Activated T-cell treated with anti-CD3 and anti-CD28 coated beads, Interleukin-2, amount 50 U/mL, for 72 hours (primary cell): ENCODE data around the gene ADCY5. TPM values are rescaled to one million over a fixed set of nuclear protein-coding genes. Genes with fewer than 3 reads are reported as not detected.

Experiments used
- ATAC-seq, 2 donors: fragments of 150-1000 bp; cut with Tn5 transposase; replicated peaks in 1 of 2; 2 replicates each; pipeline ENCODE4 v1.10.0; 2021; ENCODE audit warnings: moderate library complexity in 2 of 2, mild to moderate bottlenecking in 1 of 2
- DNase-seq, 2 donors: peaks; one replicate each; pipeline ENCODE4 v3.0.0; 2021 to 2022; ENCODE audit warnings: mixed read lengths in 1 of 2
- H3K27ac Mint-ChIP-seq: one replicate; pipeline ENCODE4 v1.8.0; 2022; ENCODE audit warnings: mild to moderate bottlenecking, moderate library complexity, mixed read lengths
- H3K27me3 Mint-ChIP-seq: one replicate; pipeline ENCODE4 v1.8.0; 2022; ENCODE audit warnings: low read depth, mixed read lengths
- H3K36me3 Mint-ChIP-seq, 2 donors: one replicate each; pipeline ENCODE4 v1.8.0; 2022; ENCODE audit warnings: mixed read lengths in 2 of 2, mild to moderate bottlenecking in 1 of 2; ENCODE audit not compliant: insufficient read depth in 2 of 2
- H3K4me1 Mint-ChIP-seq: one replicate; pipeline ENCODE4 v1.8.0; 2022; ENCODE audit warnings: low read depth, mixed read lengths
- H3K4me3 Mint-ChIP-seq, 2 donors: one replicate each; pipeline ENCODE4 v1.8.0; 2022; ENCODE audit warnings: mild to moderate bottlenecking in 2 of 2, mixed read lengths in 2 of 2, moderate library complexity in 2 of 2
- H3K9me3 Mint-ChIP-seq, 2 donors: one replicate each; pipeline ENCODE4 v1.8.0; 2022; ENCODE audit warnings: mixed read lengths in 2 of 2
- total RNA-seq, 2 donors: library from RNA; stranded (reverse); gene quantifications; one replicate each; pipeline ENCODE4 v1.2.3, GENCODE V29; 2022

Gene ADCY5
- total RNA-seq, 2 donors from 2014 or later = not detected

DNA sequence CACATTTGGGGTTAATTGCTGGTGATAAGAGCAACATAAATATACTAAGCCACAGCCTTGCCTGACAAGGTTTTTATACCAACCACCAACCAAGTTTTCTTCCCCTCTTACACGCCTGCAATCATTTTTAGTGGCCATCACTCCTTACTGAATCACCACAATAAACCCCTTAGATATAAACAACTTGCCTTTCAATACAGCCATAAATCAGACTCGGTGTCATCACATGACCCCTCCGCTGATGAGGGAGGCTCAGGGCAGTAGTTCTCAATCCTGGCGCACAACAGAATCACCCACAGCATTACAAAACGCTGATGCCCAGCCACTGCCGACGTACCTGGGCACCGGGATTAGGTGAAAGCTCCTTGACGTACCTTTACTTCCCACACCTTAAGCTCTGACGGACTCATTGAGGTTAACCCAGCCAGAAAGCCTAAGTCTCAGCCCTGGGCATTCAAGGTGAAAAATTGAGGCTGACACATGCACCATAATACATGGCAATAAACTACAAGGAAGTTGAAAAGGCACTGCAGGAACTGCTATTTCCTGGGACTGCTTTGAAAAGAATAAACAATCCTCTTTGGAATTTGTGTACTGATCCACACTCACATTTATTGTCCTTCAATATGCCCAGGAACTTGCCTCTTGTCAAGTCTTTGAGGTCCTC is 17.1 kb downstream of the ADCY5 start:
- no peaks in the 10 kb centered on the region for H3K4me1 Mint-ChIP-seq
- H3K9me3 Mint-ChIP-seq = no peaks in the 10 kb centered on the region
- H3K36me3 Mint-ChIP-seq = no peaks in the 10 kb centered on the region
- DNase-seq (no peak), ATAC-seq (no peak)
- H3K4me3 Mint-ChIP-seq = no peak overlapping the region
- peaks cover 9% of the 10 kb centered on the region for H3K27me3 Mint-ChIP-seq
- no peak overlapping the region for H3K27ac Mint-ChIP-seq

DNA sequence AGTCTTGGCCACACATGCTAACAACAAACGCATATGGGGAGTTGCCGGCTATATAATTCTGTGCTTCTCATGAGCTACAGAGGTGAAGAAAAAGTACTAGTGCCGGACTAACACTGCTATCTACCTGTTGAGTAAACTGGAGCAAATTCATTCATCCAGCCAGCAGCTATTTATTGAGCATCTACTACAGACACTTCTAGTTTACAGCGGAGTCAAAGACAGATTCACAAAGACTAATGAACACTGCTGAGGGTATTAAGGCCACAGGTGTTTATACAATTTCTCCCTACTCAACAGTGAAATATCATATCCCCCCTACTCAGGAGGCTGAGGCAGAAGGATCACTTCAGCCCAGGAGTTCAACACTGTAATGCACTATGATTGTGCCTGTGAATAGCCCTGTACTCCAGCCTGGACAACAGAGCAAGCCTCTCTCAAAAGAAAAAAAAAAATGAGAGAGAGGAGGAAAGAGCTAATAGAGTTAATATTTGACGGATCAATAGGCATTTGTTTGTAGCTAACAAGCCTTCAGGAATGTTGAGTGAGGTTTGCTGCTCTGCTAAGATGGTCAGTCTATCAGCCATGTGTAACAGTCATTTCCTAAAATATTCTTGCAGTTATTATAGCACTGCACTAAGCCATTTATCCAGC is 17.8 kb downstream of the ADCY5 start:
- no peaks in the 10 kb centered on the region for H3K36me3 Mint-ChIP-seq

DNA sequence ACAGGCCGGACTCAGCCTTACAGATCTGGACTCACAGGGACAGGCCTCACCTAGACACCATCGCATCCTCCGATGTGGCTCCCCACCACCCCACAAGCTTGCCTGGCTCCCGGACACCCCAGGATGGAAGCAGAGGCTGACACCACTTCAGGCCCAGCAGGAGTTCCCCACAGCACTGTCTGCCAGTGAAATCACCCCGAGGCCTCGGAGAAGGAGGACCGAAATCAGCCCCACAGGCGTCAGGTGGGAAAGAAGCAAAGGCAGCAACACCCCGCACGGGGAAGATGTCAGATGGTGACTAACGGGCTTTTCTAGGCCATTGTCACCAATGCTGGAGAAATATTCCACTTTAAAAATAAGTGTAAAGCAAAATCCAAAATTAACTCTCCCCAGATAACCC is 18.6 kb downstream of the ADCY5 start:
- H3K4me3 Mint-ChIP-seq = no peak overlapping the region
- H3K9me3 Mint-ChIP-seq = no peaks in the 10 kb centered on the region

More for the DNA sequence above, 17.8 kb downstream of the ADCY5 start:
- DNase-seq (no peak), ATAC-seq (no peak)
- no peaks in the 10 kb centered on the region for H3K9me3 Mint-ChIP-seq
- no peaks in the 10 kb centered on the region for H3K4me1 Mint-ChIP-seq
- H3K4me3 Mint-ChIP-seq = no peak overlapping the region
- H3K27me3 Mint-ChIP-seq = peaks cover 9% of the 10 kb centered on the region
- no peak overlapping the region for H3K27ac Mint-ChIP-seq

DNA sequence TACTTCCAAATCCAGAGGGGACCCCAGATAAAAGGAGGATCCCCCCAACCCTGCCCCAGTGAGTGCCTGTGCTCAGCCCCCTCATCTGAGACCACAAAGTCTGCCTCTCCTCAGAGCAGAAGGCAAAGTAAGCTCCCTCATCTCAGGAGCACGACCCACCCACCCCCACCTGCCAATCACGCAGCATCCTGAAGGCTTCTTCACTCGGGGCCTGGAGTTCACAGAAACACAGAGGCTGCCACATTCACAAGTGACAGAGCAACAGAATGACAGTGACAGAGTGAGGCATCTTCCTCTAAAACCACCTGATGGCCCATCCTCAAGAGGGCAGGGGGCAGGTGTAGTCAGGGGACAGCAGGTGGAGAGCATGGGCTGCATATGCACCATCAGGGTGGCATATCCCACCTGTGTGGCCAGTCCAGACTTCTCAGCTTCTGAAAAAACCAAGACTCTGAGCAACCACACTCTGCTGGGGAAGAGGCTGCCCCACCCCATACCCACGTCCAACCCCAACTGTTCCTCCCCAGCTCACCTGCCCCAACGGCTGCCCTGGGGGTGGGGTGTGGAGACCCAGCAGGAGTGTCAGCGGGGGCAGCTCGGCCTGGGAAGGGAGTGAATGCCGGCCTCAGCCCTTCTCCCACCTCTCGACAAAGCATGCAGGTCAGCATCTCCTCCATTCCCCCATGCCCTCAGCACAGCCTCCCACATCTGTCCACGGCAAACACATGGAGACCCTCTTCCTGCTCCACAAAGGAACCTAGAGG is 19.3 kb downstream of the ADCY5 start:
- peaks cover 9% of the 10 kb centered on the region for H3K27me3 Mint-ChIP-seq
- no peaks in the 10 kb centered on the region for H3K4me1 Mint-ChIP-seq
- H3K27ac Mint-ChIP-seq = no peak overlapping the region
- ATAC-seq = no peak
- DNase-seq = no peak
- H3K36me3 Mint-ChIP-seq = no peaks in the 10 kb centered on the region
- H3K9me3 Mint-ChIP-seq = no peaks in the 10 kb centered on the region
- H3K4me3 Mint-ChIP-seq = no peak overlapping the region

More for the DNA sequence above, 18.6 kb downstream of the ADCY5 start:
- DNase-seq (no peak), ATAC-seq (no peak)
- H3K4me1 Mint-ChIP-seq = no peaks in the 10 kb centered on the region
- no peaks in the 10 kb centered on the region for H3K36me3 Mint-ChIP-seq
- no peak overlapping the region for H3K27ac Mint-ChIP-seq
- H3K27me3 Mint-ChIP-seq = peaks cover 9% of the 10 kb centered on the region

DNA sequence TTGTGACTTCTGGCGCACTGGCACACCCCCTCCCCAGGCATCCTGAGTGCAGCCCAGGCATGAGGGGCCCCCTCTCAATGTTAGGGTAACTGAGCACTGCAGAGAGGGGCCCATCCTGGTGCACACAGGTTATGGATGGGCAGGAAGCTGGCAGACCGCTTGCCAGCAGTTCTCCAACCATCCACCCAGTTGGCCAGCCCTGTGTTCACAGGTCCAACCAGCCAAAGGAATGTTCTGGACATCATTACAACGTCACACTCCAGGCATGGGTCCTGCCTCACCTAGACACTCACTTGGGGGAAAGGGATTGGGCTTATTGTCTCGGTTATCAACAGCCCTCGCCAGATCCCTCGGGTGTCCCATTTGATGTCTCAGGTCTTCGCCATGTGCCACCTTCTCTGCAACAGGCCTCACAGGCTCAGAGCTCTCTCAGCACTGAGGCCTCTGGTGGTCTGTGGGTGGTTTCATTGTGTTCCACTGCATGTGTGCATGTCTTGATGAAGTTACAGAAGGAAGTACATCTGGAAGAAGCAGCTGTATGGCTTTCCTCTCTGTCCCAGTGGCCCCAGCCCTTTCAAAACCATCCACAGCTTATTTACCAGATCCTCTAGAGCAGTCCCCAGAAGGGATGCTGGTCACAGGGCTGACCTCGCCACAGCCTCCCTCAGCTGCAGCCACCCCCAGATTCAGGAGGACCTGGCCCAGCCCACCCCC is 23.7 kb downstream of the ADCY5 start:
- H3K4me1 Mint-ChIP-seq = no peaks in the 10 kb centered on the region
- no peak overlapping the region for H3K27ac Mint-ChIP-seq
- H3K27me3 Mint-ChIP-seq = no peaks in the 10 kb centered on the region
- no peak for ATAC-seq
- H3K36me3 Mint-ChIP-seq = no peaks in the 10 kb centered on the region
- H3K9me3 Mint-ChIP-seq = no peaks in the 10 kb centered on the region
- no peak for DNase-seq
- no peak overlapping the region for H3K4me3 Mint-ChIP-seq

DNA sequence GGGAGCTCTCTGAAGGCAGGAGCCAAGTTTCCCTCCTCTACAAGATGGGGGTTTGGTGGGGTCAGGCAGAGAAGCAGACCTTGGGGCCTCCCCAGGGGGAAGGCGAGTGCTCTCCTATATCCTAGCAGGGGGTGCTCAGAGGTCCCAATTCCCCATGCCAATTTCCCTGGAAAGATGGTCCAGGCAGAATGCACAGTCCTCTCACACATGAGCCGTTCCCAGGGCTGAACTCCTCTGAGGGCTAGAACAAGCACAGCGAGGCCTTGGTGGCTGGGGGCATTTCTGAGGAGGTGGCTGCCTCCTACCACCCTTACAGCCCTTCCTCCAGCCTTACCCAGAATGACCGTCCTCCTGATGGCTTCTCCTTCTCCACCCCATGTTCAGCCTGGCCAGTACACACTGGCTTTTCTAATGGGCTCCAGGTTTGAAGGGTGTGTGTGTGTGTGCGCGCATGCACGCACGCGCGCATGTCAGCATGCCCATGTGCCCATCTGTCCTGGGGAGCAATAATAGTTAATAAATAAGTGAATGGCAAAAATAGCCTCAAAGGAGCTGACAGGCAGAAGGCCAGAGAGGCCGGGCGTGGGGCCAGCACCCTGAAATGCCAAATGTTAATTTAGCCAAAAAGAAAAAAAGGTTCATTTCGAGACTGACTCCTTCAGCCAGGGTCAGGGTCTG is 24.4 kb downstream of the ADCY5 start:
- Mint-ChIP-seq H3K27ac (no peak overlapping the region), H3K27me3 (no peaks in the 10 kb centered on the region), H3K36me3 (no peaks in the 10 kb centered on the region), H3K4me1 (no peaks in the 10 kb centered on the region), H3K4me3 (no peak overlapping the region), H3K9me3 (no peaks in the 10 kb centered on the region)
- ATAC-seq (no peak), DNase-seq (no peak)

DNA sequence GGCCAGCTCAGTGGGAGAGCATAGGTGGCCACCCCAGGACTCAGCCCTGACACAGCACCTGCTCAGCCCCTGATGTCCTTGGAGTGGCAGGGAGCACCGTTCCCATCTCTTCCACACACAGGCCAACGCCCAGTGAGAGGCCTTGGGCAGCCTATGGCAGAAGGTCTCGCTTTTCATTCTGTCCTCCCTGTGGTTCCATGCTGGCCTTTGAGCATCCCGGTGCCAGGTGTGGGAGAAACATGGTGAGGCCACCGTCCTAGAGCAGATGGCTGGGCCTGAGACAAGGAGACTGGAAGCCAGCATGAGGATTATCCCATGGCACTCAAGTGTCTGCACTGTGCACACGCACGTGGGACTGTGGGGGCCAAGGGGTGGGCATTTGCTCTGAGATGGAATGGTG is 25.1 kb downstream of the ADCY5 start:
- Mint-ChIP-seq H3K4me3 (no peak overlapping the region), H3K4me1 (no peaks in the 10 kb centered on the region), H3K36me3 (no peaks in the 10 kb centered on the region), H3K9me3 (no peaks in the 10 kb centered on the region), H3K27me3 (no peaks in the 10 kb centered on the region), H3K27ac (no peak overlapping the region)
- ATAC-seq = no peak
- DNase-seq = no peak

DNA sequence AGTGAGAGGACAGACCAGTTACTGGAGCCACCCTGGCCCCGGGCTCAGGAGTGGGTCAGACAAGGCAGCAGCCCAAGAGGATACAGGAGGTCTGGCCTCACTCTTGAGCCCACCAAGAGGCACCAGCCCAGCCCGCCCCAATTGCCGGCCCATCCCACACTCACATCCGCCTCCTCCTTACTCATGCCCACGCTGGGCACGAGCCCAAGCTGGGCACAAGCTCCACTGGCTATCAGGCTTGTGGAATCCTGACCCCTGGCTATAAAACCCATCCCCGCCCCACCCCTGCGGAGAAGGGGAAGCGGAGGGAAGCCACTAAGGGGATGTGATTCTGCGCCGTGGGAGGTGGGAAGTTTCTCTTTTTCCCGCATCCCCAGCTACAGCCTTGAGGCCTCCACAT is 25.9 kb downstream of the ADCY5 start:
- Mint-ChIP-seq H3K36me3 (no peaks in the 10 kb centered on the region), H3K27me3 (no peaks in the 10 kb centered on the region), H3K27ac (no peak overlapping the region), H3K4me3 (no peak overlapping the region), H3K4me1 (no peaks in the 10 kb centered on the region), H3K9me3 (no peaks in the 10 kb centered on the region)
- DNase-seq (no peak), ATAC-seq (no peak)

DNA sequence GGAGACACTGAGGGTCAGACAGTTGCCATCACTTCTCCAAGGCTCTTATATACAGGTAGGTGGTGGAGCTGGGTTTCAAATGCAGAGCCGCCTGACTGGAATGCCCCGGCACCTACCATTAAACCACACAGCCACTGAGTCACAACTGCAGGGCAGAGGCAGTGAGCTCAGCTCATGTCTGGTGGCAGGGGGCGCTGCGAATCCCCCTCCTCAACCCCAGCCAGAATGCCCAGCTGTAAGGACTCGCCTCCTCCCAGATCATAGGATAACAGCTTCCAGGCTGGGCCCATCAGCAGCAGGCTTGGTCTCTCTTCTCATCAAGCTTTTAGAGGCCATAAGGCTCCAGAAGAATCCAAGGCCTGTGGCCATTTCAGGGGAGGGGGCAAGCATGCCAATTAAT is 26.4 kb downstream of the ADCY5 start:
- Mint-ChIP-seq H3K9me3 (no peaks in the 10 kb centered on the region), H3K27ac (no peak overlapping the region), H3K27me3 (no peaks in the 10 kb centered on the region)

DNA sequence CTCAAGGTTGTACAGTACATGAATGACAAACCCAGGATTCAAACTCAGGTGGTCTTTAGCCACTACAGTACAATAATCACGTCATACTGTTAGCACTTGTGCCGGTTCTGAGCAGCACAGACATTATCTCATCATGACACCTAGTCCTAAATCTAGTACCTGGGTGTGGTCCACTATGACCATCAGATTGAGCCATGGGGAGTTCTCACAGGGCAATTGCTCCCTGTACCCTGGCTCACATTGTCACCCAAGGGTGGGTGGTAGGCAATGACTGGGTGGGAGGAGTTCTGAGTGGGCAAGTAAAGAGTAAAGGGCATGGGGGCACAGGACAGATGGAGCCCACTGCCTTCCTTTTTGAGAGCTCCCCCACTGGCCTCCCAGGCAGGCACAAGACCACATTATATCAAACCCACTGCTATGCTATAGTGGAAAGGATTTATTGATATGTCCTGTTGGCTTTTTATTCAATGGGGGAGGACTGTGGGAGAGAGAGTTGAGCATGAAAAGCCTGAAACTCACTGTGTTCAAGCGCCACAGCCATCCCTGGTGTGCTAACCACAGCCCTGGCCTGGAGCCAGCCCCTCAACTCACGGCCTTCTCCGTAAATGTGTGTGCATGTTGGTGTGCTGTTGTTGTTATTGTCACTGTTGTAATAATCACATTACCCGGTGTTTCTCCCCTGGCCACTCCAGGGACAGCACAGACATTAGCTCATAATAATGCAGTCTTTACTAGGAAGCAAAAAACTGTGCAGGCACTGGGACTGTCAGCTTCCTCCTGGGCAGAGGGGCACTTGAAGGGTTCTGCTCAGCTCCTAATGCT is 27.3 kb downstream of the ADCY5 start:
- no peak overlapping the region for H3K4me3 Mint-ChIP-seq
- no peaks in the 10 kb centered on the region for H3K9me3 Mint-ChIP-seq

More for the DNA sequence above, 26.4 kb downstream of the ADCY5 start:
- DNase-seq = no peak
- ATAC-seq = no peak
- no peaks in the 10 kb centered on the region for H3K4me1 Mint-ChIP-seq
- no peak overlapping the region for H3K4me3 Mint-ChIP-seq
- H3K36me3 Mint-ChIP-seq = no peaks in the 10 kb centered on the region

DNA sequence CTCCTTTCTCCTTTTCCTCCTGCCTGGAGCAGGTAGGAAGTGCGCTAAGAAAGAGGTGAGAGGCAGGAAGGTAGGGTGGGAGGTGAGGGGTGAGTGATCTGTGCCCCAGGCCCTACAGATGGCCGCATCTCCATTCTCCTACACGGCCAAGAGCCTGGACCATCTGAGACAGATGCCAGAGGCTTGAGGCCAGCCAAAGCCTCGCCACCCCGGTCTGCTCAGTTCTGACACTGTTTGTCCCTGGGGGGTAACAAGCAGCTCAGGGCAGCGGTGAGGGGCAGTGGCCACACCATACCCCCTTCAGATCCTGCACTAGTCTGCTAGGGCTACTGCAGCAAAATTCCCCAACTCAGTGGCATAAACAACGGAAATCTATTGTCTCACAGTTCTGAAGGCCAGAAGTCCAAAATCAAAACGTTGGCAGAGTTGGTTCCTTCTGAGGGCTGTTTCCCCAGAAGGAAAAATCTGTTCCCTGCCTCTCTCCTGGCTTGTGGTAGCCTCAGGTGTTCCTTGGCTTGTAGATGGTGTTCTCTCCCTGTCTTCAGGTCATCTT is 28.4 kb downstream of the ADCY5 start:
- Mint-ChIP-seq H3K27ac (no peak overlapping the region), H3K4me1 (no peaks in the 10 kb centered on the region), H3K36me3 (no peaks in the 10 kb centered on the region), H3K27me3 (no peaks in the 10 kb centered on the region), H3K4me3 (no peak overlapping the region), H3K9me3 (no peaks in the 10 kb centered on the region)
- ATAC-seq = no peak
- DNase-seq = no peak

More for the DNA sequence above, 27.3 kb downstream of the ADCY5 start:
- no peaks in the 10 kb centered on the region for H3K36me3 Mint-ChIP-seq
- DNase-seq (no peak), ATAC-seq (no peak)
- no peaks in the 10 kb centered on the region for H3K27me3 Mint-ChIP-seq
- no peaks in the 10 kb centered on the region for H3K4me1 Mint-ChIP-seq
- H3K27ac Mint-ChIP-seq = no peak overlapping the region

DNA sequence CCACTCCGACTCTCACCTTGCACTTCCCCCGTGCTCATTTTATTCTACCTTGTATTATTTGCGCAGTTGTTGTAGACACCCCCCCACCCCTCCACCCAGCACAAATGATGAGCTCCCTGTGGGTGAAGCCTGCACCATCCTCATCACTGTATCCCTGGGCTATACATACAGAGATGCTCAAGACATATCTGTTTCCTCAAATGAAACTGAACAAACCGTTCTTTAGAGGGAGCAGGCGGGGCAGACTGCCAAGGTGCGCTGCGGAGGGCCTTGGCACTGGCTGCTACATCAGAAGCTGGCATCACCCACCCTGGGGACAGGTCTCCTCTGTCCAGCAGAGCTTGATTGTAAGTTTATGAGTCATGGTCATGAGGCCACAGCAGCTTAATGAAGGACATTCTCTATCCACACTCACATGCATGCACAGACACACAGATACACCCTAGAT is 29.0 kb downstream of the ADCY5 start:
- no peaks in the 10 kb centered on the region for H3K27me3 Mint-ChIP-seq
- no peak overlapping the region for H3K4me3 Mint-ChIP-seq
- H3K27ac Mint-ChIP-seq = no peak overlapping the region
- ATAC-seq (no peak), DNase-seq (no peak)
- no peaks in the 10 kb centered on the region for H3K36me3 Mint-ChIP-seq
- no peaks in the 10 kb centered on the region for H3K9me3 Mint-ChIP-seq
- no peaks in the 10 kb centered on the region for H3K4me1 Mint-ChIP-seq
